Activated naive CD4-positive, alpha-beta T cell treated with anti-CD3 and anti-CD28 coated beads, Interleukin-2, amount 10 ng/mL, durations not matched to agents 7 days and 5 days (primary cell): ENCODE data around the gene TRPT1.

ENCODE experiments used
- CTCF ChIA-PET: fragments of 350-600 bp; sonication (Branson Sonifier 250); formaldehyde crosslinking; loops from one replicate; lab custom pipeline; 2021; ENCODE audit warnings: antibody characterized with exemption; lab: Charles Lee
- DNase-seq: peaks from one replicate; pipeline ENCODE4 v3.0.0-alpha.2; 2020
- H3K27ac Mint-ChIP-seq: one replicate; pipeline ENCODE4 v1.8.0; 2021; ENCODE audit warnings: mild to moderate bottlenecking, moderate library complexity, mixed read lengths
- H3K27me3 Mint-ChIP-seq: one replicate; pipeline ENCODE4 v1.8.0; 2021; ENCODE audit warnings: mild to moderate bottlenecking, mixed read lengths
- H3K36me3 Mint-ChIP-seq: one replicate; pipeline ENCODE4 v1.8.0; 2021; ENCODE audit warnings: mixed read lengths
- H3K4me1 Mint-ChIP-seq: one replicate; pipeline ENCODE4 v1.8.0; 2021; ENCODE audit warnings: mixed read lengths
- H3K4me3 Mint-ChIP-seq: one replicate; pipeline ENCODE4 v1.8.0; 2021; ENCODE audit warnings: mild to moderate bottlenecking, moderate library complexity, mixed read lengths
- H3K9me3 Mint-ChIP-seq: one replicate; pipeline ENCODE4 v1.8.0; 2021; ENCODE audit warnings: mixed read lengths

Gene TRPT1

GRCh38 chr11:64225608-64226506 lies at the start of gene TRPT1, which contains the start of gene NUDT22:
Gene TRPT1, minus strand, starts transcription at chr11:64226186. Its CDS starts 326 bp downstream, at chr11:64225860.
Gene NUDT22, plus strand, starts transcription at chr11:64226274. Its CDS starts 379 bp downstream, at chr11:64226653.
- H3K36me3 Mint-ChIP-seq: peaks cover 15% of the 10 kb centered on the region
- H3K9me3 Mint-ChIP-seq: no peaks in the 10 kb centered on the region
- peak; percentile 95 for DNase-seq
- H3K27ac Mint-ChIP-seq: peak within 1 kb of the TSS; percentile 87
- H3K4me1 Mint-ChIP-seq: peaks cover 46% of the 10 kb centered on the region
- CTCF ChIA-PET: interaction anchor here (1.1 to 5.1 kb wide), 6 partner anchors 10 to 24 kb away, joined by 3 to 48 read pairs (median 6); partner anchors contain the start of genes FERMT3 and FKBP2
- peak within 1 kb of the TSS; percentile 86 for H3K4me3 Mint-ChIP-seq
- no peaks in the 10 kb centered on the region for H3K27me3 Mint-ChIP-seq

GRCh38 chr11:64275031-64275800 lies 49.2 kb upstream of the TRPT1 start:
- Mint-ChIP-seq H3K4me3 (no peak overlapping the region), H3K27ac (no peak overlapping the region), H3K36me3 (peaks cover 13% of the 10 kb centered on the region), H3K4me1 (peaks cover 13% of the 10 kb centered on the region), H3K27me3 (no peaks in the 10 kb centered on the region), H3K9me3 (no peaks in the 10 kb centered on the region)
- CTCF ChIA-PET: interaction anchor here (1.5 kb wide), 1 partner anchor 29 kb away, joined by 4 read pairs; the partner anchor contains the start of gene ESRRA
- DNase-seq: no peak

- Mint-ChIP-seq H3K36me3 (peaks cover 8% of the 10 kb centered on the region), H3K27ac (peak overlapping the region; percentile 97), H3K27me3 (no peaks in the 10 kb centered on the region), H3K4me1 (peaks cover 26% of the 10 kb centered on the region), H3K9me3 (no peaks in the 10 kb centered on the region), H3K4me3 (peak overlapping the region; percentile 92)
- CTCF ChIA-PET: interaction anchor here (1.0 to 2.4 kb wide), 6 partner anchors 11 to 65 kb away, joined by 3 to 15 read pairs (median 8); partner anchors contain the start of genes ESRRA, FERMT3, PLCB3 and PPP1R14B
- peak; percentile 98 for DNase-seq
Observed at GRCh38 chr11:64269540-64270220, 43.7 kb upstream of the TRPT1 start.

- H3K4me1 Mint-ChIP-seq: peaks cover 26% of the 10 kb centered on the region
- H3K4me3 Mint-ChIP-seq: peak overlapping the region; percentile 92
- no peaks in the 10 kb centered on the region for H3K9me3 Mint-ChIP-seq
- CTCF ChIA-PET: interaction anchor here (0.8 to 2.4 kb wide), 6 partner anchors 11 to 64 kb away, joined by 3 to 15 read pairs (median 8); partner anchors contain the start of genes ESRRA, FERMT3, PLCB3 and PPP1R14B
- peak overlapping the region; percentile 97 for H3K27ac Mint-ChIP-seq
- H3K27me3 Mint-ChIP-seq: no peaks in the 10 kb centered on the region
- H3K36me3 Mint-ChIP-seq: peaks cover 7% of the 10 kb centered on the region
- peak; percentile 61 for DNase-seq
Observed at GRCh38 chr11:64268893-64269539, 43.0 kb upstream of the TRPT1 start.

GRCh38 chr11:64268025-64268892 lies 42.3 kb upstream of the TRPT1 start:
- Mint-ChIP-seq H3K4me1 (peaks cover 26% of the 10 kb centered on the region), H3K36me3 (peaks cover 4% of the 10 kb centered on the region), H3K27ac (peak overlapping the region; percentile 97), H3K27me3 (no peaks in the 10 kb centered on the region), H3K4me3 (peak overlapping the region; percentile 92), H3K9me3 (no peaks in the 10 kb centered on the region)
- CTCF ChIA-PET: interaction anchor here (0.8 to 2.4 kb wide), 7 partner anchors 10 to 64 kb away, joined by 3 to 15 read pairs (median 6); partner anchors contain the start of genes ESRRA, FERMT3, PLCB3 and PPP1R14B
- DNase-seq: no peak

- Mint-ChIP-seq H3K4me1 (peaks cover 24% of the 10 kb centered on the region), H3K9me3 (no peaks in the 10 kb centered on the region), H3K36me3 (peaks cover 6% of the 10 kb centered on the region), H3K27me3 (no peaks in the 10 kb centered on the region), H3K27ac (peak overlapping the region; percentile 65), H3K4me3 (no peak overlapping the region)
- CTCF ChIA-PET: interaction anchor here (0.7 to 2.4 kb wide), 3 partner anchors 15 to 34 kb away, joined by 3 to 11 read pairs (median 3); partner anchors contain the start of gene PPP1R14B
- no peak for DNase-seq
Observed at GRCh38 chr11:64267207-64267945, 41.4 kb upstream of the TRPT1 start.

- peak overlapping the region; percentile 42 for H3K27ac Mint-ChIP-seq
- CTCF ChIA-PET: interaction anchor here (0.7 kb wide), 1 partner anchor 35 kb away, joined by 3 read pairs; no protein-coding TSS in a partner anchor
- no peak for DNase-seq
- no peaks in the 10 kb centered on the region for H3K27me3 Mint-ChIP-seq
- H3K4me3 Mint-ChIP-seq: no peak overlapping the region
- peaks cover 17% of the 10 kb centered on the region for H3K4me1 Mint-ChIP-seq
- H3K36me3 Mint-ChIP-seq: peaks cover 10% of the 10 kb centered on the region
- H3K9me3 Mint-ChIP-seq: no peaks in the 10 kb centered on the region
Observed at GRCh38 chr11:64266339-64266738, 40.4 kb upstream of the TRPT1 start.

- CTCF ChIA-PET: interaction anchor here (1.1 to 1.8 kb wide), 2 partner anchors 14 to 39 kb away, joined by 3 to 11 read pairs; partner anchors contain the start of genes ESRRA and PLCB3
- DNase-seq: no peak
- no peaks in the 10 kb centered on the region for H3K9me3 Mint-ChIP-seq
Observed at GRCh38 chr11:64265176-64266160, 39.5 kb upstream of the TRPT1 start.

GRCh38 chr11:64264371-64264852 lies 38.4 kb upstream of the TRPT1 start:
- no peak overlapping the region for H3K27ac Mint-ChIP-seq
- peaks cover 13% of the 10 kb centered on the region for H3K36me3 Mint-ChIP-seq
- H3K27me3 Mint-ChIP-seq: no peaks in the 10 kb centered on the region
- CTCF ChIA-PET: interaction anchor here (1.1 to 1.8 kb wide), 2 partner anchors 13 to 40 kb away, joined by 3 to 11 read pairs; partner anchors contain the start of genes ESRRA and PLCB3
- DNase-seq: no peak
- peaks cover 20% of the 10 kb centered on the region for H3K4me1 Mint-ChIP-seq
- no peak overlapping the region for H3K4me3 Mint-ChIP-seq
- no peaks in the 10 kb centered on the region for H3K9me3 Mint-ChIP-seq

More at GRCh38 chr11:64265176-64266160, 39.5 kb upstream of the TRPT1 start:
- Mint-ChIP-seq H3K27me3 (no peaks in the 10 kb centered on the region), H3K4me1 (peaks cover 17% of the 10 kb centered on the region), H3K36me3 (peaks cover 10% of the 10 kb centered on the region), H3K4me3 (no peak overlapping the region), H3K27ac (peak overlapping the region; percentile 60)

GRCh38 chr11:64263947-64264317 lies 37.9 kb upstream of the TRPT1 start:
- H3K4me3 Mint-ChIP-seq: no peak overlapping the region
- peaks cover 20% of the 10 kb centered on the region for H3K4me1 Mint-ChIP-seq
- H3K36me3 Mint-ChIP-seq: peaks cover 14% of the 10 kb centered on the region
- no peaks in the 10 kb centered on the region for H3K27me3 Mint-ChIP-seq
- CTCF ChIA-PET: interaction anchor here (1.1 to 1.8 kb wide), 3 partner anchors 12 to 41 kb away, joined by 3 to 11 read pairs (median 3); partner anchors contain the start of genes ESRRA and PLCB3
- H3K9me3 Mint-ChIP-seq: no peaks in the 10 kb centered on the region
- H3K27ac Mint-ChIP-seq: no peak overlapping the region
- DNase-seq: no peak
